Measurements from ENCODE around the gene PRR15L.
"Not testable (repeated sequence)": the region's sequence is repeated elsewhere in the genome, so short reads cannot be mapped to it uniquely, and the experiment has no call there.

Gene PRR15L

DNA sequence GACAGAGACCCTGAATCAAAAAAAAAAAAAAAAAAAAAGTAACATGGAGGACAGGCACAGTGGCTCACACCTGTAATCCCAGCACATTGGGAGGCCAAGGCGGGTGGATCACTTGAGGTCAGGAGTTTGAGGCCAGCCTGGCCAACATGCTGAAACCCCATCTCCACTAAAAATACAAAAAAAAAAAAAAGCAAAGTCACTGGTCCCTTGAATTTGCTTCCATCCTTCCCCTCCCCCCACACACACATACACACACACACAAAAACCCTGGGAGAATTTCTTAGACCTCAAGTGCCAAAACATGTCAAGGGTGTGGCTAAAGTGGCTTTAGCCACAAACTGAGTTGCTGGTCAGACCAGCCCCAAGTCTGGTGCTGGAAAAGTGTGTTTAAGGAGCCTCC is 30.8 kb upstream of the PRR15L start:
- DNase-seq (ENCODE audit: low read depth): not testable (repeated sequence)

DNA sequence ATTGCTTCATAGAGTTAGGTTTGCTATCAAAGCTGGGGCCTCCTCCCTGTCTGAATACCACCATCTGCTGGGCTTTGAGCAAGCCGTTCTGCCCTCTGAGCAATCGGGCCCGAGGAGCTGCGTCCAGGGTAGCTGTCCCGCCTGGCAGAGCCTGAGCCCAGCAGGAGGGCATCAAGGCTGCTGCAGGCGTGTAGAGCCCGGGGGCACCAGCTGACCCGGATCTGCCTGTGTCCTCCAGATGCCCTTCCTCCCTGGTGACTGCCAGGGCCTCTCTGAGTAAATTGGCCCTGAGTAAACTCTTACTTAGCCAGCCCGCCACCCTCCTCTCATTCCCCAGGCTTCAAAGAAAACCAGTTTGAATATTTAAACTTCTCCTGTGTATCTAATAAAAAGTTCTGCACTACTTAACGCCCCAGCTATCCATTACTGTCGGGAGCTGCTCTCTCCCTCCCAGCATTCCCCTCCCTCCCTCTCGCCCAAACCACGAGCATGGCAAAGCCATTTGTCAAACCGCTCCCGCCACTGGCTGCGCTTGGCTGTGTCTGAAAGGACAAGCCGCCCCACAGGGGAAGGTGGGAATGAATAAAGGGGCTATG is 29.7 kb upstream of the PRR15L start:
- DNase-seq (ENCODE audit: low read depth): peak; percentile 22

DNA sequence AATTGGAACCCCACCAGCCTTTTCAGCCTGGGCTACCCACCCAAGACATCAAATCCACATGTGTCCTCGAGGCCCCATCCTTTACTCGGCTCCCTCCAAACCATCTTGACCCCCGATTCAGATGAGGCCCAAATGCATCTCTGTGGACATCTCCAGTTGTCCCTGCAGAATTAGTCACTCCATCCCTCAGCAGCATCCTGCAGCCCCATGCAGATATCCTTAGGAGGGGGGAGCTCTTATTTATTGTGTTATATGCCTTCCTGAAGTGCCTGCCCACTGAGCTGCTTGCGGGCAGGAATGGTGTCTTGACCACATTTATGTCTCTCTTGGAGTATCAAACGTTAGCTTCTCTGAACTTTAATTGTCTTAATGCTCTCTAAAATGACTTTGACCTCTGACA is 28.8 kb upstream of the PRR15L start:
- DNase-seq (ENCODE audit: low read depth): no peak

DNA sequence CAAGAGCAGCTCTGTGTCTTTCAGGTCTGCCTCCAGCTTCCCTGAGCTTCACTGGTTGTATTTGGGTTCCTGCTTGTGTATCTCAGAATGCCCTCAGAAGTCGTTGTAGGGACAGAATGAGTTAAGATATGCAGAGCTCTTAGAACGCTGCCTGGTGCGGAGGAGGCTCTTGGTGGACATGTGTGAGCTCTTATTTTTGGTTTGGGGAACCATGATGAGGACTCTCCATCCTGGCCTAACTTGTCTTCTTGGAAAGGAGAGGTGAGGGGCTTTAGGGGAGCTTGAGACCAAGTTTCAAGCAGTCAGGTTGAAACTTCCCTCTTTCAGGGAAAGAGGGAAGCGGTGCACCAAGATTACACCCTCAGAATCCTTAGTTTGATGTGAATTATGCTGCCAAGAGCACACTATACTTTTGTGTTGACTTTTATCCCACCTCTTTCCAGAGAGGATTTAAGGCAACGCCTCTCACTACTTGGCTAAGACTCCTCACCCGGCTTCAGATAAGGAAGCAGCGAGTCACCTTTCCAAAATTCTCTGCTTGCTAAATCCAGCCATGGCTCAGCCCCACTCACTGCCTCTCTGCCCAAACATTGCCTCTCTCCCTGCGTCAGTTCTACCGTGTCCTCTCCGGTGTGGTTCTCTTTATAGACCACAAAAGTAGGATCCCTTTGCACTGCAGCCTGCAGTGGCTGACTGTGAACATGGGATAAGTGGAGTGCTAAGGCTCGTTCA is 26.0 kb upstream of the PRR15L start:
- no peak for DNase-seq (ENCODE audit: low read depth)

DNA sequence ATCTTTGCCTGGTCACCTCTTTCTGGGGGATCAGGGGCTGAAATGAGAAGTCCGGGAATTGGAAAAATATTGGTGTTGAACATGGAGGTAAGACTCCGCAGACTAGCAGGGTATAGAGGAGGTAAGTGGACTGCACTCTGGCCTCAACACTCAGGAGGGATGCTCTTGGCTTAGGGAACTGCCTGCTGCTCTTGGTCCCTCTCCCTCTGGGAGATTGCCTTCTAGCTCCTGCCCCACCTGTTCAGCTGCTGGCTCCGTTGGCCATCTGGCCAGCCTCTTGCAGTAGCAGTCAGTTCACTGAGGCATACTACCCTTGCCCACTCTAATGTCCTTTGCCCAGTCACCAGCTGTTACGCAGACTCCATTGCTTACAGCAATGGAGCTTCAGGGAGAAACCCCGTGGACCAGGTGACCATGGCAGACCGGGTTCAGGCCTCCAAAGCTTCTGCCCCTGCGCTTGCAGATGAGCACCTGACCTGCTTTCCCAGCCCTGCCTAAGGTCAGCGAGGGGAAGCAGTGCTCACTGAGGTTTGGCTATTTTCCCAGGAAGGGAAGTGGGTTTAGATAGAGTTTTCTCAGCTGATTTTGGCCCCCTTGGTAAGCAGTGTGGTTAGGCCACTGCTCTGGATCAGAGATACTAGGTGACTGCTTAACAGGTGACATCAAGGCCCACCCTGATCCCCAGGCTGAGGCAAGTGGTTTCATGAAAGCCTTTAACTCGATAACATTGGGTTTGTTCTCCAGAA is 25.1 kb upstream of the PRR15L start:
- no peak for DNase-seq (ENCODE audit: low read depth)

DNA sequence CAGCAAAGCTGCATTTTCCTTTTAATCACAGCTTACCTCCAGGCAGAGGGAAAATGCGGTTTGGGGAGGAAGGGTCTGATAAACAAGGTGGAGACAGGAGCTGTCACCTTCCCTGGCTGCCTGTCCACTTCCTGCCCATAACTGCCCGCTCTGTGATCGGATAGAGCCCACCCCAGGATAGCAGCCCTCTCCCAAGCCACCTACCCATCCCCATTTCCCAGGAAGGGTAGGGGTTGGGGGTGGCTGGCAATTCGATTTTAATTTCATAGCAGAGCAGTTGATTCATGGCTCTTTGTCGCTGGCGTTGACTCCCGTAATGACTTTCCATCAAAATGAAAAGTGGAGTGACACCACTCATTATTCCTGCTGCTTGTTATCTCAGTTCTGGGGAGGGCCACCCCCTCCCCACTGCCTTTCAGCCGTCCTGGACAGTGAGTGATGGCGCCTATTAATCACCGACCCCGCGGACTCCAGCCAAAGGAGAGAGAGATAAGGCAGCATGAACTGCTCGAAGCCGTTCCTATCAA is 24.5 kb upstream of the PRR15L start:
- no peak for DNase-seq (ENCODE audit: low read depth)

DNA sequence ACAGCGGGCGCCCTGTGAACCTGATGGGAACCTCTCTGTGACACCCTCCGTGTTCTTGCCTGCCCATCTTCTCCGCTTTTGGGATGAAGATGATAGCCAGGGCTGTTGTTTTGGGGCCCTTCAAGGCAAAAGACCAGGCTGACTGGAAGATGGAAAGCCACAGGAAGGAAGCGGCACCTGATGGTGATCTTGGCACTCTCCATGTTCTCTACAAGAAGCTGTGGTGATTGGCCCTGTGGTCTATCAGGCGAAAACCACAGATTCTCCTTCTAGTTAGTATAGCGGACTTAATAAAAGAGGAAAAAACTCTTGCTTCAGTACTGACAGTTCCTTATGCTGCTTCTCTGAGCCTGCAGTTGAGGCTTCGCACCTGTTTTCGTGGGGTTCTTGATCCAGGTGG is 23.8 kb upstream of the PRR15L start:
- no peak for DNase-seq (ENCODE audit: low read depth)

DNA sequence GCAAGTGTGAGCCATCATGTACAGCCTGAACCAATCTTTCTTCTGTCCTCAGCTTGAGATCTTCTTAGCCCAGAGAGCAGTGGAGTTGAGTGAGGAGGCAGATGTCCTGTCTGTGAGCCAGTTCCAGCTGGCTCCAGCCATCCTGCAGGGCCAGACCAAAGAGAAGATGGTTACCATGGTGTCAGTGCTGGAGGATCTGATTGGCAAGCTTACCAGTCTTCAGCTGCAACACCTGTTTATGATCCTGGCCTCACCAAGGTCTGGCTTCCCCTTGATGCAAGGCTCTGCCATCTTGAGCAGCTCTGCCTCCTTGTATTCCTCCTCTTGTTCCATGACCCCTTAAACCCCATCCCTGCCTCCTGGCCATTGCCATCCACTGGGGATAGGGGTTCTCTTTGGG is 22.9 kb upstream of the PRR15L start:
- DNase-seq (ENCODE audit: low read depth): no peak

DNA sequence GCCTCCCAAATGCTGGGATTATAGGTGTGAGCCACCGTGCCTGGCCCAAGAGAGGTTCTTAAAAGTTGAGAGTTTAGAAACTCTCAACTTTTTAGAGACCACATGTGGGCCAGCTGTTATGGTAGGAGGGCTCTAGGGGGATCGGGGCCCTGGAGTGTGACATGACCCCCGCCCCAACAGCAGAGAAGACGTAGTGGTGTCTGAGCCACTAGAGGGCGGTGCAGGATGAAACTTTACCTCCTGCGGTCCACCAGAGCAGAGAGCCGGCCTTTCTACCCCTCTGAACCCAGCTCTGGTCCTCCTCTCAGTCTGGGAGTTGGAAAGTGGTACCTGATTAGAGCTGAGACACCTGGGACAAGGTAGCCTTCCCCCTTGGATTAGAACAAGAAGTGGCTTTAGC is 20.6 kb upstream of the PRR15L start:
- peak; percentile 40 for DNase-seq (ENCODE audit: low read depth)

DNA sequence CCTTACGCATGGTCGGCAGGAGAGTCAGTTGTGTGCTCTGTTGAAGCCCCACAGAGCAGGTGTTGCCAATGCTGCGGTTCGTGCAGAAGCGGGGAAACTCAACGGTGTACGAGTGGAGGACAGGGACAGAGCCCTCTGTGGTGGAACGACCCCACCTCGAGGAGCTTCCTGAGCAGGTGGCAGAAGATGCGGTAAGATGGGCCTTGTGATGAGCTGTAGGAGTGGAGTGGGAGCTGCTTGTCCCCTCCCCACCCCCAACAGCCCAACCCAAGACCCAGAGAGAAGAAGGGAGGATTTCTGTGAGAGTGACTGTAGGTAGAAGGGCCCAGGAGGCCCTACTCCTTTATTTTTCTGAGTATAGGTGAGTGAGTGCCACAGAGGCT is 18.1 kb upstream of the PRR15L start:
- no peak for DNase-seq (ENCODE audit: low read depth)

DNA sequence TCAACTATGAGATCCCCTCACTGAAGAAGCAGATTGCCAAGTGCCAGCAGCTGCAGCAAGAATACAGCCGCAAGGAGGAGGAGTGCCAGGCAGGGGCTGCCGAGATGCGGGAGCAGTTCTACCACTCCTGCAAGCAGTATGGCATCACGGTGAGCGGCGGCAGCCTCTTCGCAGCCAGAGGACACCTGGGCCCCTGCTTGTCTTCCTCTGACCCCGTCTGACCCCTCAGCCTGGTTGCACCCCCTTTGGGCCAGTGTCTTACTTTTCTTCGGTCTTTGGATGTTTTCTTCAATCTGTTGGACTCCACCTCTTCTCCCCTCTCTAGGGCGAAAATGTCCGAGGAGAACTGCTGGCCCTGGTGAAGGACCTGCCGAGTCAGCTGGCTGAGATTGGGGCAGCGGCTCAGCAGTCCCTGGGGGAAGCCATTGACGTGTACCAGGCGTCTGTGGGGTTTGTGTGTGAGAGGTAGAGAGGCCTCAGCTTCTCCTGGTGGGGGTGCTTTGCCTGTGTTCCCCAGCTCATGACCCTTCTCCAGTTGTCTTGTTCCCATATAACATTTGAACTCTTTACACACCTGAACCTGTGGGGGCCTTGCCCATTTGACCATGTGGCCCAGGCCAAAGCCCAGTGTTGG is 17.6 kb upstream of the PRR15L start:
- no peak for DNase-seq (ENCODE audit: low read depth)

DNA sequence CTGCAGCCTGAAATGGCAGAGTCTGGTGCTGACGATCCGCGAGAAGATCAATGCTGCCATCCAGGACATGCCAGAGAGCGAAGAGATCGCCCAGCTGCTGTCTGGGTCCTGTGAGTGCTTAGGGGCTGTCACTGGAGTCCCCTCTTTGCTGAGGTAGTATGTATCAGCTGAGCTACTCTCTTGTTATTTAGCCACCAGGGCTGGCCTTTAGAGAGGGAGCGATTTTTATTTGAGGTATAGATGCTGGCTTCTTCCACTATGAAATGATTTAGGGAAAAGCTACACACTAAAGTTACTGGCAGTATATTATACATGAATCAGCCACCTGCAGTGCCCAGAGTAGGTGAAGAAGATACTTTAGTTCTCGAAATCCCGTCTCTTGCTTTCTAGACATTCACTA is 15.9 kb upstream of the PRR15L start:
- DNase-seq (ENCODE audit: low read depth): no peak

DNA sequence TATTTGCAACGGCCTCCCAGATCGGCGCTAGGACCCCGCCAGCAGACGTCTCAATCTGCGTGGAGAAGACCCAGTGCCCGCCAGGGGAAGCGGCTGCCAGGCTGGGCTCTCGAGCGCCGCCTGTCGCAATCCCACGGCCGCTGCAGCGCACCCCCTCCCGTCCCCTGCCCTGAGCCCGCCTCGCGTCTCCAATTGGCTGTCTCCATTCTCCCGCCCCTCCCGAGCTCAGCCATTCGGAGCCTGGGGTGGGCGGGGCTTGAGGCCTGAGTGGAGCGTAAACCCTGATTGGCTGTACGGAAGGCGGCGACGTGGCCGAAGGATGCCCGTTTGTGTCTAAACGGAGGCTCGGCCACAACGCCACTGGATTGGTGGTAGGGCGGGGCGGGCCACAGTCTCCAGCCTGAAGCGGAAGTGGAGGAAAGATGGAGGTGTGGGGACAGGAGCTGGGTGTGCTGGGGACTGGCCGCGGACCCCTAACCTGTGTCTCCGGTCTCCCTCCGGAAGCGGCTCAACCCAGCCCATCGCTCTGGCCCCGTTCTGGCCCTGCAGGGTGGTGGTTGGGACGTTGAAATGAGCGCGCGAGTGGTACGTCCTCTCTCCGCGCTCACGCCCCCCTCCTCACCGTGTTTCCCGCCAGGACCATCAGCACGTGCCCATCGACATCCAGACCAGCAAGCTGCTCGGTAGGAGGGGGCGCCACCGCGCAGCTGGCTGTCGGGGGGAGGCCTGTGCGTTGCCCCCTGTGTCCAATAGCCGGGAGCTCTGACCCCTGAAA is 13.2 kb upstream of the PRR15L start, which contains the start of gene CDK5RAP3:
Gene CDK5RAP3 (plus strand): TSS at position 389 of the 775 bp plus-strand sequence. CDS start 34 bp downstream, at position 423.
- peak; percentile 99 for DNase-seq (ENCODE audit: low read depth)

DNA sequence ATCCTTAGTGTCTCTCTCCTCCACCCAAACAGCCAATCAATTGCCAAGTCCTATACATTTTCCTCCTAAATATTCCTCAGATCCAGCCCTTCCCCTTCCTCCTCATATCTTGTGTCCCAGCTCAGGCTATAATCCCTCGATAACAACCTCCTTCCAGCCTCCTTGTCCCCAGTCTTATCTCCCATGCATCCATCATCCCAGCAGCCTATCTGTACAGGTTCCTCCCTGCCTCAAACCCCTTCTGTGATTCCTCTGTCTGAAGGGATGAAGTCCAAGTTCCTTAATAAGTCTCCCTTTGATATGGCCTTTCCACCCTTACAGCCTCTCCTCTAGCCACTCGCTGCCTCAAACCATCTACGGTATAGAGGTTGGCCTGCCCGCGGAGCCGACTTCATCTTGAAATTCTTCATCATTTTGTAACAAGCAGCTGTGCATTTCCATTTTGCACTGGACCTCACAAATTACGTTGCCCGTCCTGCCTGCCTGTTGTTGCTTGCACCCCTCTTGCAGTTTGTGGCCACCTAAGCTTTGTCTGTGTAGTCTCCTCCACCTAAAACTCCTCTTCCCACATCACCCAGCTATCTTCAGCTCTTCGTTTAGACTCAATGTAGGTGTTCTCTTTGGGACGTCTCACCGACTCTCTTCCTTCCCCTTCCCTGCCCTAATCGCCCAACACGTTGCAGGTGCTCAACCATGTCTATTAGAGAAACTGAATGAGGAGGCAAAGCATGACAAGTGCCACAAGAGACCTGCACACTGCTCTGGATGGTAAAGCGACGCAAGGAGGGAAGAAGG is 12.4 kb upstream of the PRR15L start:
- no peak for DNase-seq (ENCODE audit: low read depth)

DNA sequence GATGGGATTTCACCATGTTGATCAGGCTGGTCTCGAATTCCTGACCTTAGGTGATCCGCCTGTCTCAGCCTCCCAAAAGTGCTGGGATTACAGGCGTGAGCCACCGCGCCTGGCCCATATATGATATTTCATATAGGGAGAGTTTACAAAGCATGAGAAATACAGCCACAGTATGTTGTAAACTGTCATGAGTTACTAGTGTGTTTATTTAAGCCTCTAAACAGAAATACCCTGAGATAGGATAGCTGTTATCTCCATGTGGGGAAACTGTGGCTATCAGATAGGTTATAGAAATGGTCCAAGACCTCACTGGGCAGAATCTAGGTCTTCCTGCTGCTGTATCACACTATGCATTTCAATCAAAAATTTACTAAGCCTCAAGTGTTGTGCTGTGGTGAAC is 11.2 kb upstream of the PRR15L start:
- no peak for DNase-seq (ENCODE audit: low read depth)

DNA sequence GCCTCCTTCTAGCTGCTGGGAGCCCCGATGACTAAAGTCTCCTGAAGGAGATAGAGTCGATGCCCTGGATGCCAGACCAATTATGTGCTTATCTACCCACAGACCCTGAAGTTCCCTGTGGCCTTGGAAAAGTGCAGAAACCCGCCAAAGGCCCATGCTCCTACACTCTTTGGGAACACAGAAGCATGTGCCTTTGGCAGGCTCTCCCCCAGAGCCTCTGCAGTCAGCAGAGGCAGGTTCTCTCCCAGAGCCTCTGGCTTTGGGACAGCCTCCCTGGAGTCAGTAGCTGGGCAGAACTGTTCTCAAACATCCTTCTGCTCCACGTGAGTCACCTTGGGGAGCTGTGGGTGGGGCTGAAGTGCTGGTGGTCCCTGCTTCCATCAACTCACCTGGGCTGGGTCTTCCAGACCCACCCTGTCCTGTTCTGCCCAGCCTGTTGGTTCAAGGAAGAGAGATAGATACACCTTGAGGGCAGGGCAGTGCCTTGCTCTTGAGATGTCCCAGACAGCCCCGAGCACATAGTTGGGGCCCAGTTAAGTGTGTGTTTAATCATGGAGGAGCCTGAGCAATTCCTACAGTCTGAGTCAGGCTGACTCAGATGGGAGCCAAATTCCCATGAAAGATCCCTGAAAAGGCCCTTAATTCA is 10.0 kb upstream of the PRR15L start:
- DNase-seq (ENCODE audit: low read depth): peak; percentile 30

DNA sequence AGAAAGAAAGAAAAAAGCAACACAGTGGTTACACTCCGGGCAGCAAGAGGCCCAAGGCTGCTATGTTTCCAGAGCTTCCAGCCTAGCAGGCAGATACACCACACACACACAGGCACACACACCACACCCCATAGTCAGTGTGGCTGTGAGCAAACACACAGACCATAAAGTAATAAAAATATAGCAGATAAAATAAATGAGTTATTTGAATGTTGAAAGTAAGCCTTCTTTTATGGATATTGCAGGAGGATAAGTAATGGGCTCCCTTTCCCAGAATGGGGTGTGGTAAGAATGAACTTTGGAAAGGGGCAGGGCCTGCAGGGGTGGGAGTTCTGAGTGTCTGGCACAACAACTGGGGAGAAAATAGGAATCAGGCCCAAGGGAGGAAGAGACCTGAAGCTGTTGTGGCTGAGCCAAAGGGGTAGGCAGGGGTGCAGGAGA is 8.4 kb upstream of the PRR15L start:
- DNase-seq (ENCODE audit: low read depth): no peak

DNA sequence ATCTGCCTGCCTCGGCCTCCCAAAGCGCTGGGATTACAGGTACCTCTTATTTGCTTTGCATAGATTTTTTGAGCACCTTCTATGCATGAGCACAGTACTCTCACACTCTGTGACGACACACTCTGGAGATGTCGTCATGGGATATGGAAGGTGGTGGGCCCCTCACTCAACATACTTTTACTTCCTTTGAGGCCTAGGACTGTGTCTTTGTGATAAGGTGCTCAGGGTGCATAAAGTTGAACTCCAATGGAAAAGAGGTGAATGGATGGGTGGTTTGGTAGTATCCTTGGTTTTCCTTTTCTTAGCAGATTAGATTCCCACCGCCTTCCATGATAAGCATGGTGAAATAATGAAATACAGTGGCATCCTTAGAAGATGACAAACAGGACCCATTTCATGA is 7.2 kb upstream of the PRR15L start:
- DNase-seq (ENCODE audit: low read depth): no peak

DNA sequence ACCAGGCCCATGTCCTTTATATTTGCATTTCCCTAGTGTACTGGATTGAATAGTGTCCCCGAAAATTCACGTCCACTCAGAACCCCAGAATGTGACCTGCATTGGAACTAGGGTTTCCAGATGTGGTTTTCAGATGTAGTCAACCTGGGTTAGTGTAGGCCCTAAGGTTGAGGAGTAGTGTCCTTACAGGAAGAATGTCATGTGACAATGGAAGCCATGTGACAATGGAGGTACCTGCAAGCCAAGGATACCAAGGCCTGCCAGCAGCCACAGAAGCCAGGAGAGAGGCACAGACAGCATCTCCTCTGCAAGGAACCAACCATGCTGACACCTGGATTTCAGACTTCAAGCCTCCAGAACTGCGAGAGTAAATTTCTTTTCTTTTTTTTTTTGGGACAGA is 5.2 kb upstream of the PRR15L start:
- no peak for DNase-seq (ENCODE audit: low read depth)

DNA sequence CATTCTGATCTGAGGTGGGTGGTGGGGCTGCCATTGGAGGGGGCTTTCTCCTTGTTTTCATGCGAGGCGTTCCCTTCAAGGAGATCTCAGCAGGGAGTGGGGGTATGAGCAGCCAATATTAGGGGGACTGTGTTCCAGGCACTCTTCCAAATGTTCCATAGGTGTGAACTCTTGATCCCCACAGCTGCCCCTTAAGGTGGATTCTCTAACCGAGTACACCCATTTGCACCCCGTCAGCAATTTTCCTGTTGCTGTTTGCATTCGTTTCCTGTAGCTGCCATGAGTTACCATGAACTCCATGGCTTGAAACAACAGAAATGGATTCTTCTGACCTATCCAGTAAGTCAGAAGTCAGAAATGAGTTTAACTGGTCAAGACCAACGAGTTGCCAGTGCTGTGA is 3.7 kb upstream of the PRR15L start:
- no peak for DNase-seq (ENCODE audit: low read depth)
